ENCODE results near the gene TMEM163.

TMEM163 gene

DNA sequence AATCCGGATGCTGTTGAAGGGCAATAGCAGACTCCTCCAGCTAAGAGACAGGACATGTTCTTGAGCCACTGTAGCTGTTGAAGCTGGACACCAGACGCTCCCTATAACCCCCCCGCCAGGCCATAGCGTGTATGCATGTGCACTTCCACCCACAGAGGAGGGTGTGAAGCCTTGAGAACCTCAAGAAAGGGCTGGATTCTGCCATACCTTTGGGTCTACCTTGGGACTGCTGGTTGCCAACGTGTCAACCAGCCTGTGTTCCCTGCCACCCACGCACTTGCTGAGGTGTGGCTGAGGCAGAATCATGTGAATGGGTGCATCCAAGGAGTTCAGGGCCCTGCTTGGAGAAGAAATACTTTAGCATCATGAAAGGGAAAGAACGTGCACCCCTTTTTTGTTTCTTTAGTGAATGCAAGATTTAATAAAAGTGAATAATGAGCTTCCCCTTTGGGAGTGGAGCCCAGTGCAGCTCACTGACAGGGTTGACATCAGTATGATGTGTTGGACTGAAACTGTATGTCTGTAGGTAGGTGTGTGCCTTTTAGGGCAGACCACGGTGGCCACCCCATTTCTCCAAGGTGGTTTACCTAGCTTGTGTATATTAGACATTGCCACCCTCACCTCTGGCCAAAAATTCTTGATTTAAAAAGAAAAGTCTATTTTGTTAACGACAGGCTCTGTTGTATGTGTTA is 266.6 kb downstream of the TMEM163 start:
- DNase-seq, result no peak

DNA sequence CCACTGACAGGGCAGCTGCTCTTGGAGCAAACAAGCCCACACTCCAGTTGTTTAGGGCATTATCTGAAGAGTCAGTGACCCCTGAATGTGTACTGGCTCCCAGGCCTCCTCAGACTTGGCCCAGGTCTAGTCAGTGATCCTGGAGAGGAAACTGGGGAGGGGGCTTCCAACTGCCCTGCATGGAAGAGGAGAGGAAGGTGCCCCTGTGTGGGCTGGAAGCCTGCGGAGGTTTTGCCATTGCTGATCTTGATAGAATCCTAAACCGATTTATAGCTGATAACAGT is 267.5 kb downstream of the TMEM163 start:
- no peak for DNase-seq

DNA sequence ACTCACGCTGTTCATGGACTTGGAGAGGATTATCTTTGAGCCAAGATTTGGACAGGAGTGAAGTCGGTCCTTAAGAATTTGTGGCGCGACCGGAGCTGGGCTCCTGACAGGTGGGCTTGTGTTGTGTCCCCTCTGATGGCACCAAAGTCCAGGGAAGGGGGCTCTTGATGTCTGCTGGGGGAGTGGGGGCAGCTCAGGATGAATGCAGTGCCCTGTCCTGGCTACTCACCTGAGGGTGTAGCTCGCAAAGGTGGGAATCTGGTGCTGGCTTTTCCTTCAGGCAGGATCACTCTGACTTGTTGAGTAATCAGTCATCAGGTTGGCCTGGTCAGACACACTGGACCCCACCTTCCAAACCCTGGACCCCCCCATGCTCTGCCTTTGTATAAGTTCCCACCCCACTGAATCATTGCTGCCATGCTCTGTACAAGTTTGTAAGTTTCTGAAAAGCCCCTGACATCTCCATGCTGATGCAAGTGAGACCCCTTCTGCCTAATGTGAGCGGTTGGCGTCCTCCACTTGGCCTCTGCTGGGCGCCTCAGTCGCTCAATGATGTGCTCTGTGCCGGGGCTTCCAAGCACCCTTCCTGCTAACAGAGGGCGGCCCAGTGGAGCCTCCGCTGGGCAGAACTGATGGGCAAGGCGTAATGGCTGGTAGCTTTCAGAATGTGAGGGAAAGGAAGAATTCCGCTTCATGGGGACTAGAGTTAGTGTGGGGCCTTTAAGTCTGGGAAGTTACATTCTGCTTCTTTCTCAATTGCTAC is 268.9 kb downstream of the TMEM163 start:
- no peak for DNase-seq

DNA sequence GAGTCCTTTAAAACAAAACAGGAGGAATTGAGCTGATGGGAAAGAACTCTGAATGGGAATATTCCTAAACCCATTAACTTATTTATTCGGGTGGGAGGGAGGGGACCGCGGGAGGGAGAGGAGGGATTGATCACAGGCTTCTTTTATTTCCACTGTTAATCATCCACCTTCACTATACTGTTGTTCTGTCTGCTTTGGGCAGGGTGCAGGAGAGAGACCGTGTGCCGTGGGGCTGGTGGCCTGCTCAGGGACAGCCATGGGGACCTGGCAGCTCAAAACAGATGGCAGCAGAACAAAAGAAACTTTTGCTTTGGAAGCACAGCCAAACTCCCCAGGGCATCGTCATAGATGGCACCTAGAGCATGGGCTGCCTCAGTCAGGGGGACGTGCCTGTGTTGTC is 269.6 kb downstream of the TMEM163 start:
- DNase-seq, result no peak

DNA sequence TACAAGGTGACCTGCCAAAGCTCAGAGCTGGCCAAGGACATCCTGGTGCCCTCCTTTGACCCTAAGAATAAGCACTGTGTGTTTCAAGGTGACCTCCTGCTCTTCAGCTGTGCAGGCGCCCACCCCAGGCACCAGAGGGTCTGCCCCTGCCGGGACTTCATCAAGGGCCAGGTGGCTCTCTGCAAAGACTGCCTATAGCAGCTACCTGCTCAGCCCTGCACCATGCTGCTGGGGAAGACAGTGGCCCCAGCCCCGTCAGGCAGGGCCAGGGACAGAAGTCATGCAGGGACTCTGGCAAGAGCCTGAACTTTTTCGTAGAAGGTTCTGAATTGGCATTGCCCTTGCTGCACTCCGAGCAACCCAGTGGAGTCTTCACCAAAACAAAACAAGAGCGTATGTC is 270.1 kb downstream of the TMEM163 start:
- no peak for DNase-seq

DNA sequence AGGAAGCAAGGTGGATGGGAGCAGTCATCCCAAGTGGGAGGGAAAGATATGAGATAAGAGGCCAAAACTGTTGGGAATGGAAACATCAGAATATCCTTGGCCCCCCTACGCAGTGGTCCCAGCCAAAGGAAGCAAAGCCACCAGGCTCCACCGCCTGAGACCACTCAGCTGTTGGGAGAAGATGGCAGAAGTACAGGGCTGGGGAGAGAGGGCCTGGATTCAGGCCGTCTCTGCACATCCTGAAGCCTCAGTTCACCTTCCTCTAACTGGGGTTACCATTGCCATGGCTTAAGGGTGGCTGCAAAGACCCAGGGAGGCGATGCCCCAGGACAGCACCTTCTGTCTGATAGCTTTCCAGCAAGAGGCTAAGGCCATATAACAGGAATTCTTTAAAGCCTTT is 271.1 kb downstream of the TMEM163 start:
- DNase-seq, result no peak

DNA sequence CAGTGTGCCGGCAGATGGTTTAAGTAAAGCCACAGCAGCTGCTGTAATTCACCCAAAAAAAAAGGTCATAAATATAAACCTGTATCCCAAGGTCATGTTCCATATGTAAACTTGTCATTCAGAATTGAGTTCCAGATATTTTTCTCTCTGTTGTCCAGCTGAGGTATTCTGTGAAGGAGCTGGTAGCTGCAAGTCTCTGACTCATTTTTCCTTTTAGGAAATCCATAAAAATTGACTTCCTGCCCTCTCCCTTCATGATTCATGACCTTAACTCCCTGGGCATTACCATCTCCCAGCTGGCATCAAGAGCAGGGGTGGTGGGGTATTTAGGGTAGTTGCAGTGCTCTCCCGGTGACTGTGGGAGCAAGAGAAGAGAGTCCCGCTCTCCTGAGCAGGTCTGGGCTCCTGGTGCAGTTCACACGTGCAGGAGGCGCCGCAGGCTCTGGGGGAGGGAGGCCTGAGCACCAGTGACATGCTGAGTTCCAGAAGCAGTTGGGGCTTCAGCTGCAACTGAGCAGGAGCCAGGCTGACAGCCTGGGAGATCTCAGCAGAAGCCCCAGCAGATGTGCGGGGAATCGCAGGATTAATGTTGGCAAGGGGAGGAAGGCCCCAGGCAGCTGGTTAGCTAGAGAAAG is 272.3 kb downstream of the TMEM163 start:
- no peak for DNase-seq

DNA sequence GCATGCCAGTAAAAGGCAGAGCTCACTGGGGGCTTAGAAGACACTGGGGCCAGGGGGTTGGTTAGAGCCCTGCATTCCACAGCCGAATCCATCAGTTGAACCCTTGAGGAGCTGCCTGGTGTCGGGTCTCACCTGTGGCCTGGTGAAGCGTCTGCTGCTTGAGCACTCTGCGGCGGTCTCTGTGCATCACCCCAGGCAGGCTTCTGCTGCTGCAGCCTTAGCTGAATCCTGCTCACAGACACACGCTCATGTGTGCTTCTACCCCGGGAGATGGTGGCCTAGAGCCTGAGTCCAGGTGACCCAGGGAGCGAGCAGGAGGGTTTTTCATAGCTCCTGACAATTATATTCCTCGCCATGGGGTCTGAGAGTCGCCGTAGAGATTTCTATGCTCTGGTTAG is 272.8 kb downstream of the TMEM163 start:
- no peak for DNase-seq

DNA sequence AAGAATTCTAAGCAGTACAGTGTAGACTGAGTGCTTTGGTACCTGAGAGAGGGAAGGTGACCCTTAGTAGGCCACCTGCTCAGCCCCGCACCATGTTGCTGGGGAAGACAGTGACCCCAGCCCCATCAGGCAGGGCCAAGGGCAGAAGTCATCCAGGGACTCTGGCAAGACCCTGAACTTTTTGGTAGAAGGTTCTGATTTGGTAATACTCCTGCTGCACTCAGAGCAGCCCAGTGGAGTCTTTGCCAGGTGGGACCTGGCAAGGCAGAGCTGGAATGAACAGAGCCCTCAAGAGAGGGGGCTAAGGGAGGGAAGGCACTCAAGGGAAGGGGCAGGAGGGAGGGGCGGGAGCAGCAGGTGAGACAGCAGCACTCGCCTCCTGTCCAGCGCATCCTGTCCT is 273.7 kb downstream of the TMEM163 start:
- DNase-seq, result no peak

DNA sequence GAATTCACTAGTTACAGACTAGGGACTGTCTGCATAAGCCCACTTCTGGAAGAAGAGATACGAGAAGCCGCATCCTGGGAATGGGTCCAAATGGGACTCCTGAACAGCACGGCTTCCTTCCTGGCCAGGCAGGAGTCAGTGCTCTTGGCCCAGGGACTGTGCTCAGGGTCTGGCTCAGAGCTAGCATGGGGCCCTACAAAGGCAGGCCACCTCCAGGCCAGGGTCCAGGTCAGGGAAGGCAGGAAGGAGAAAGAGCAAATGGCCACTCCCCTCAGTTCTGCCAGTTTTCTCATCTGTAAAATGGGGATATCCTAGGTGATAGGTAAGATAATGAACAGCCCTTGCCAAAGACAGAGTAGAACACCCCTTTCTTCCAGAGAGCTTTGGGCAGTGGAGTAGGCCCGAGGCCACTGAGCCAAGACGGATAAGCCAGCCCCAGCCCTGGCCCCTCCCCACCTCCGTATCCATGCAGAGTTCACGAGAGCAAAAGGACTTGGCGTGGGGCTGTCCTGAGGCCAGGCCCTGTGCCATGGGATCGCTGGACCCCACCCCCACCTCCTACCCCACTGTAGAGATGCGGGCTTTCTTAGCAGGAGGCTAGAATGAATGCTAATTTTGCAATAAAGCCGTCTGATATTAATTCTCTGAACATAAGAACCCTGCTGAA is 274.9 kb downstream of the TMEM163 start:
- no peak for DNase-seq

DNA sequence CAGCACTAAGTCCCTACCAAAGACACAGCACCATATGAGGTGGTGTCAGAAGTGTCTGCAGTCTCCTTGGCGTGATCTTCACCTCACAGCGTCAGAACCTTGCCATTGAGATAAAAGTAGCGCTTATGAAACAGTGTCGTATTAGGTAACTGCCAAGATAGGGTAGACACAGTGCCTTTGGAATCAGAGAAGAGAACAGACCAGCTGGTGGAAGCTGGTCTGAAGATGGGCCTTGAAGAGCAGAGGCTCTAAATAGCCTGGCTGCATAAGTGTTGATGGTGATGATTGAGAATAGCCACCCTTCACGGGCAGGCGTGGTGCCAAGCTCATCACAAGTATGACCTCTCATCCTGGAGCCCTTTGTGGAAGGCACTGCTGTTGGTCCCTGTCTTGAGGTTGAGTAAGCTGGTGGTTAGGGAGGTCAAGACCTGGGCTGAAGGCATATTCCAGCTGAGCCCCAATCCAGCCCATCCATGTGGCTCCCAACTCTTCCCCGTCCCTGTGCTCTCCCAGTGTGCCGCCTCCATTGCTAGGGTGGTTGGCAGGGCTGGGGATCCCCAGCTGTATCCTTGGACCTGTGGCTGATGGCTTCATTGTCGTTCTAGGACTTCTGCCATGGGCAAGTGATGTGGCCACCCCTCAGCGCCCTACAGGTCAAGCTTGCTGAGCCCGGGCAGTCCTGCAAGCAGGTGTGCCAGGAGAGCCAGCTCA is 277.5 kb downstream of the TMEM163 start:
- no peak for DNase-seq

DNA sequence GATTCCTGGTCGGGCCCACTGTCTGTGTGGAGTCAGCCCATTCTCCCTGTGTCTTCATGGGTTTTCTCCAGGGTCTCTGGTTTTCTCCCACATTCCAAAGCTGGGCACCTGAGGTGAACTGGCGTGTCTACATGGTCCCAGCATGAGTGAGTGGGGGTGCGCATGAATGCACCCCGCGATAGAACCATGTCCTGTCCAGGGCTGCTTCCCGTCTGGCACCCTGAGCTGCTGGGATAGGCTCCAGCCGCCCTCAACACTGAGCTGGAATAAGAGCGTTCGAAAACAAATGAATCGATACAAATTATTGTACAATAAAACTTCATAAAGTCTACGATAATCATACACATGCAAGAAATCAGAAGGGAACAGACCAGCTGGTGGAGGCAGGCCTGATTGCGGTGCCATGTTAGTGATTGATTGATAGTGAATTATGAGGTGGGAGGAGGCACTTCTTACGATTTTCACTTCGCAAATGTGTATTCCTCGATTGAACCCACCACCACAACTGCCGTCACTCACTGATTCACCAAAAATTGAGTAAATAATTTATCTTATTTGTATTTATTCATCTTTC is 278.4 kb downstream of the TMEM163 start:
- DNase-seq, result peak; percentile 10

DNA sequence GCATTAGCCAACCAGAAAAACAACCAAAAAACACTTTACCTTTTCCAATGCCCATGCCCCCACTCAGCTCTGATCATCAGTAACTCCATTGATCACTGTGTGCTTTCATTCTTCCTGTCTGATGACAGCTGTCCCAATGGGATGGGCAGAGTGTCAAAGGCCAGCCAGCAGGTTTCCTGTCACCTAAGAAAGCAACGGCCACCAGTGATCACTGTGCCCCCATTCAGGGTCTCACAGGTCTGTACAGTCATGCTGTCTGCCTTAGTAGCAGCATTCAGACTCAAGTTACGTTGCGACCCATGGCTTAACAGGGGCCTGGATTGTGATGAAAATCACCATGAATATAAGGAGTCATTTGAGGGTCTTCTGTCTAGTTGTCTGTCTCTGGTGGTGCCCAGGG is 280.4 kb downstream of the TMEM163 start:
- peak; percentile 37 for DNase-seq

DNA sequence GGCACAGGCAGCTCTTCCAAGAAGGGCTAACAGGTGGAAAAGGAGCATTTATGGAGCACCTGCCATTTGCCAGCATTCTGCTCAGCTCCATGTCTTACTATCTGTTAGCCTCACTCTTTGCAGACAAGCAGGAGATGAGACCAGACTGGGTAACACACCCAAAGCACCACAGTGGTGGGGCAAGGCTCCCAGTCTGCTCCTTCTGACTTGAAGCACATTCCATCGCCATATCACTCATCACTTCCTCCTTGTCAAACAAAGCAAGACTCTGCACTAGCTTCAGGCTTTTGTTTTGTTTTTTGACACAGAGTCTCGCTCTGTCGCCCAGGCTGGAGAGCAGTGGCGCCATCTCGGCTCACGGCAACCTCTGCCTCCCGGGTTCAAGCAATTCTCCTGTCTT is 282.1 kb downstream of the TMEM163 start:
- DNase-seq, result peak; percentile 52

DNA sequence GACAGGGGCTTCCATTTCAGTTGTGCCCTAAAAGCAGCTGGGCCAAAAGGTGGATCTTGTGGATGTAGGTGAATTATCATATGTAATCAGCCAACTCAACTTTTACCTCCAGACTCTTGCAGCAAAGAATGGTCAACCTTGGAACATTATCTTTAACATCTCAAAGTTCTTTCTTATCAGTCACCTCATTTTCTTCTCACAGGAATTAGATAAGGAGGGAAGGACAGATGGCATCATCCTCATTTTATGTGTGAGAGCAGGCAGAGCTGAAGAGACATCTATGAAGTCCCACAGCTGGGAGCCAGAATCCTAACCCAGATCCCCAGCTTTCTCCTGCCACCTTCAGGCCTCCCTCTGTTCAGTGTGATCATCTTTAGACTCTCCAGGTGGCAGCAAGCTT is 282.9 kb downstream of the TMEM163 start:
- DNase-seq, result no peak

DNA sequence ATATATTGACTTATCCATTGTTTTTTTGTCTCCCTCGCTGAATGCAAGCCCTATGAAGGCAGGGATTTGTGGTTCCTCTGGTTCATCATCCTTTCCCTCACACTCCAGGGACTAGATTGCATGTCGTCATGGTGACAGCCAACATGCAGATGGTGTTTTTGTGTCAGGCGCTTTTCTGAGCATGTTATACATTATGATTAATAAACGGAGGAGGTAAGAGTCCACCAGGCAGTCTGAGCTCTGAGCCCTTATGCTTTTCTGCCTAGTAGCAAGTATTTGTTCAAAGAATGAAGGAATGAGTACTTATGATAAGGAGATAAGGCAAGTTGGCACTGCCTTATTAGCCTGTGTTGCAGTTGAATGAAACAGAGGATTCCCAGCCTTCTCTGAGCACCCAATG is 283.3 kb downstream of the TMEM163 start:
- peak; percentile 17 for DNase-seq

DNA sequence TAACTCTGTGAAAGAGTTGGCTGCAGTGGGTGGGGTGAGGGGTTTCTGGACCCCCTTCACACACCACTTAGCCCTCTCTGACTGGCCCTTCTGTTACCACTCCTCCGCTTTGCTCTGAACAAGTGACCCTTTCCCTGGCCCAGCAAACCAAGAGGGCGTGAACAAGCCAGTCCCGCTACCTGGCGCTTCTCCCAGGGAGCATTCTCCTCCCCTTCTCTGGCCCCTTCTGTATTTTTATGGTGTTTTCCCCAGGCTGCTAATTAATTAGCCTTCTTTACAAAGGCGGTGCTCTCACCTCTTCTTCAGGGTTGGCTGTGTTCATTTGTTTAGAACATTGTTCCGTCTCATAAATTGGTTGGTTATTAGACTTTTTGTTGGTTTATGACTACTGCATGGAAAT is 284.8 kb downstream of the TMEM163 start:
- peak; percentile 20 for DNase-seq

DNA sequence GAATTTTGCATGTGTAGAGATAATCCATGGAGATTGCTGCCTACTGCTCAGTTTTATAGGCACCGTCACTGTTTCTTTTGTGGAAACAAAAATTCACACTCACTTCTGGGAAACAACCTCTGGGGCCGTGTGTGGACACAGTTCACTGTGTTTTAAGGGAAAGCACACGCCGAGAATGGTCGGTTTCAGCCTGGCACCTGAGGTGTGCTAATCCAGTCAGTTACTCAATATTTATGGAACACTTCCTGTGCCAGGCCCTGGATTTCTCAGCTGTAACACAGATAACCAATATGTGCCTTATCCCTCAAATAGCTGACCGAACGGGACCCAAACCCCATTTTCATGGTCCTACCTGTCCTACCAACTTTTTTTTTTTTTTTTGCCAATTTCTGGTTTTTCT is 285.3 kb downstream of the TMEM163 start:
- peak; percentile 32 for DNase-seq

DNA sequence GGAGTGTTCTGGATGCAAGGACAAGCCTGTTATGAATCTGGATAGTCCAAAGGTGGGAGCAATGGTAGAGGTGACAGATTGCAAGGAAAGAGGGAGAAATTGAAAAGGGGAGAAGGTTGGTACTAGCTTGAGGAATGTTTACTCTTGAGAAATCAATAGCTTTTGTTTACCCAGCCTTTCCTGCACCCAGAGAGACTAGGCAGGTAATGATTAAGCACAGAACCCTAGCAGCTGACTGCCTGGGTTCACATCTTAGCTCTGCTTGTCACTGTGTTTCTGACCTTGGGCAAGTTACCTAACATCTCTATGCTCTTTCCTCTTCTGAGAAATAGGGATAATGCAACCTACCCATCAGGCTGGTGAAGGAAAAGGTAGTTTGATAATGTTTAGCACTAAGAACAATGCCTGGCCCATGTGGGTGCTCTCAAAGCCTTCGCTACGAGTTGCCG is 286.3 kb downstream of the TMEM163 start:
- no peak for DNase-seq

DNA sequence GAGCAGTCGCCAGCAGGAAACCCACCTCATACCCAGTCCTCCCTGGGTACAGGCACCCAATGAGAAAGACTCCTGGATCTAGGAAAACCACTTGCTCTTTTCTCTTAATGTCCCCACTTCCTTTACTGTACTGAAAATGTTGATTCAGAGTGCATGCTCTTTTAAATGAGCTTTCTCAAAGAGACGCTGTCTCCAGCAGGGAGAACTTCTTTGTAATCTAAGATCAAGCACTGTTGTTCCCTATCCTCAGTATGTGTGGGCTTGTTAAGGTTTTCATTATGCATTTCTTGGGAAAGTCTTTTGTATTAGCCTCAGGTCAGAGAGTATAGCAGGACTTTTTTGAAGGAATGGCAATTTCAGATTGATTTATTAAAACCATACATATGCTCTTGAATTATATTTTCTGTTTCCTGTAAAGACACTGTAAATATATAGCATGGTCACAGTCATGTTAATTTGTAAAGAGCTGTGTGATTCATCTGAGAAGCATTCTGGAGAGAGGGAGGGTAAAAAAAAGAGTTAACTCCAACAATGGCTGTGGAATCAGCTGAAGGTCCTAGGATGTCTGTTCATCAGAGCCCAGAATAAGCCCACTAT is 286.9 kb downstream of the TMEM163 start:
- DNase-seq, result no peak

DNA sequence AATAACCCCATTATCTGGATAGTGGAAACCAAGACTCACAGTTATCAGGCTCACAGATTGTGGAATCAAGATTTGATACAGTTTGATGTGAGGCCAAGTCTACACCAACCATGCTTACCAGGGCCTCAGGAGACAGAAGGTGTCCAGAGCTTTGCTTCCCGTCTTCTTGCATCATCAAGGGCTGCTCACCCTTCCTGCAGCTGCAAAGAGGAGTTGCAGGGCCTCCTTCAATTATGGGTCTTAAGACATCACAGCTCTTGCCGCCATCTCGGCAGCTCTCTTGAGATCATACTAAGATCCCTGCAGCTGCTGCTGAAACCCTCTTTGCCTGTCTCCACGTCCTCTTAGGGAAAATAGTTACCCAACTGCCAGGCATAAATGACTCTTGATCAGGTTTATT is 288.9 kb downstream of the TMEM163 start:
- peak; percentile 53 for DNase-seq

DNA sequence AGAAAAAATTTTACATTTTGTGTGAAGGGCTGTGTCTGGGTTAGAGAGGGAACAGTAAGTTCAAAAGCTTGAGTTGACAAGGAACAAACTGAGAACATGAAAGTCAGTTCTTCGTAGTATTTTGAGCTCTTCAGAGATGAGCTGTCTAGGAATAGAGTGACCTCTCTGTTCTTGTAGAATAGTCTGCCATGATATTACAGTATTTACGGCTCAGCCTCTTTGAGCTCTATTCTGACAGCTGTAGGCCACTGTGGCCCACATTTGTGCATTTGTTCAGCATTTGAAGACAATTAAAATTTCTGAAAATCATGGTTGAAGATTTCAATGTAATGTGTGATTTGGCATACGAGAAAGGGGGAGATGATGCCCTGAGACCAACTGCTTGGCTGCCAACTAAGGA is 292.1 kb downstream of the TMEM163 start:
- DNase-seq, result no peak

Measured in islet precursor cell (in vitro differentiated cells).